AG04449 (cell line): ENCODE results near the gene ZNF558.

Experiments used
- CTCF ChIA-PET: fragments of 350-600 bp; formaldehyde crosslinking; extraction: SDS; loops from one replicate; lab custom pipeline; 2021; ENCODE audit warnings: antibody characterized with exemption; lab: Yijun Ruan, JAX
- POLR2A ChIA-PET: fragments of 400-600, 350-600 bp; formaldehyde crosslinking; extraction: SDS; loops from one replicate; lab custom pipeline; 2020; ENCODE audit warnings: antibody characterized with exemption, inconsistent platforms; lab: Yijun Ruan, JAX
- DNase-seq: peaks from one replicate; pipeline ENCODE4 v3.0.0-alpha.2; 2010; ENCODE audit warnings: low read depth, low spot score
- H3K4me3 ChIP-seq: 2 replicates; pipeline ENCODE4 v1.5.1; 2011; ENCODE audit warnings: low read depth, mild to moderate bottlenecking, control low read depth, low read length
- CTCF ChIP-seq: IDR thresholded peaks from one replicate; pipeline ENCODE4 v1.5.1; 2011; ENCODE audit warnings: mild to moderate bottlenecking, moderate library complexity, low read length, control low read depth, inconsistent platforms; ENCODE audit not compliant: insufficient read depth; ENCODE audit errors: missing control alignments

ZNF558 gene

GRCh38 chr19:8858260-8858659 is 26.2 kb upstream of the ZNF558 start:
- CTCF ChIA-PET = no interaction called here
- no peak for DNase-seq
- POLR2A ChIA-PET = no interaction called here
- H3K4me3 ChIP-seq = no peak overlapping the region
- no peak for TF ChIP-seq CTCF

GRCh38 chr19:8850488-8850887 is 18.4 kb upstream of the ZNF558 start:
- no peak overlapping the region for H3K4me3 ChIP-seq
- POLR2A ChIA-PET = no interaction called here
- DNase-seq = no peak
- no peak for TF ChIP-seq CTCF
- CTCF ChIA-PET = no interaction called here

- ChIA-PET POLR2A (no interaction called here), CTCF (no interaction called here)
- no peak for DNase-seq
- no peak overlapping the region for H3K4me3 ChIP-seq
- no peak for TF ChIP-seq CTCF
Observed at GRCh38 chr19:8849232-8849631, 17.1 kb upstream of the ZNF558 start.

GRCh38 chr19:8846819-8847218 is 14.7 kb upstream of the ZNF558 start:
- ChIA-PET POLR2A (no interaction called here), CTCF (no interaction called here)
- no peak for TF ChIP-seq CTCF
- no peak overlapping the region for H3K4me3 ChIP-seq
- no peak for DNase-seq

GRCh38 chr19:8840708-8841107 is 8.6 kb upstream of the ZNF558 start:
- no peak for DNase-seq
- ChIA-PET CTCF (no interaction called here), POLR2A (no interaction called here)
- no peak for TF ChIP-seq CTCF
- no peak overlapping the region for H3K4me3 ChIP-seq

GRCh38 chr19:8835877-8836276 is 3.8 kb upstream of the ZNF558 start:
- no peak for TF ChIP-seq CTCF
- ChIA-PET POLR2A (no interaction called here), CTCF (no interaction called here)
- DNase-seq = no peak
- no peak overlapping the region for H3K4me3 ChIP-seq

- no peak for DNase-seq
- ChIA-PET CTCF (no interaction called here), POLR2A (no interaction called here)
- no peak for TF ChIP-seq CTCF
- no peak overlapping the region for H3K4me3 ChIP-seq
Observed at GRCh38 chr19:8835446-8835845, 3.3 kb upstream of the ZNF558 start.
